PC-9 (cell line): ENCODE measurements around the gene CADM2. TPM values are rescaled to one million over a fixed set of nuclear protein-coding genes. Genes with fewer than 3 reads are reported as not detected.
"Not testable (repeated sequence)": the region's sequence is repeated elsewhere in the genome, so short reads cannot be mapped to it uniquely, and the experiment has no call there.

Experiments used
- BruUV-seq: library from RNA; stranded (reverse); fragments of 400-500 nt; replicated peaks from 2 replicates; lab custom pipeline; 2021; lab: Mats Ljungman, UMichigan
- CTCF ChIA-PET: fragments of 300-600 bp; sonication (Branson Sonifier 250); formaldehyde crosslinking; loops from one replicate; lab custom pipeline; 2022; ENCODE audit warnings: antibody characterized with exemption; lab: Charles Lee
- POLR2A ChIA-PET: fragments of 300-600 bp; sonication (Branson Sonifier 250); formaldehyde crosslinking; loops from one replicate; lab custom pipeline; 2022; ENCODE audit warnings: antibody characterized with exemption; ENCODE audit not compliant: unreplicated experiment; lab: Charles Lee
- DNase-seq, 2 experiments: peaks; one replicate each; pipeline versions ENCODE4 v3.0.0 to v3.0.0-alpha.2; 2015 to 2022; ENCODE audit warnings: mixed read lengths in 1 of 2
- H2AFZ ChIP-seq: fragments of 200-600 bp; sonication (generic); 2 replicates; pipeline ENCODE4 v1.8.1; 2017; ENCODE audit warnings: antibody characterized with exemption
- H3F3A ChIP-seq: fragments of 200-600 bp; sonication (generic); 2 replicates; pipeline ENCODE4 v1.8.1; 2017; ENCODE audit warnings: antibody characterized with exemption, mild to moderate bottlenecking, low read depth; ENCODE audit not compliant: insufficient read depth
- H3K27ac ChIP-seq: fragments of 200-600 bp; sonication (generic); 2 replicates; pipeline ENCODE4 v1.6.1; 2016; ENCODE audit warnings: mixed run types
- H3K27me3 ChIP-seq: fragments of 200-600 bp; sonication (generic); 2 replicates; pipeline ENCODE4 v1.6.1; 2016; ENCODE audit warnings: low read depth, mixed run types; ENCODE audit not compliant: insufficient read depth
- H3K36me3 ChIP-seq: fragments of 200-600 bp; sonication (generic); 2 replicates; pipeline ENCODE4 v1.6.1; 2016; ENCODE audit warnings: low read depth, mixed run types
- H3K4me1 ChIP-seq: fragments of 200-600 bp; sonication (generic); replicated peaks from 2 replicates; pipeline ENCODE4 v1.6.1; 2016; ENCODE audit warnings: mixed run types; ENCODE audit not compliant: insufficient read depth
- H3K4me2 ChIP-seq: fragments of 200-600 bp; sonication (generic); 2 replicates; pipeline ENCODE4 v1.6.1; 2017; ENCODE audit warnings: mixed run types
- H3K4me3 ChIP-seq: fragments of 200-600 bp; sonication (generic); 2 replicates; pipeline ENCODE4 v1.6.1; 2016; ENCODE audit warnings: mixed run types
- H3K79me2 ChIP-seq: fragments of 200-600 bp; sonication (generic); 2 replicates; pipeline ENCODE4 v1.6.1; 2017; ENCODE audit warnings: low read depth, mixed run types
- H3K9me2 ChIP-seq: fragments of 200-600 bp; sonication (generic); 2 replicates; pipeline ENCODE4 v1.8.1; 2017; ENCODE audit warnings: mild to moderate bottlenecking; ENCODE audit not compliant: insufficient read depth
- H3K9me3 ChIP-seq: fragments of 200-600 bp; sonication (generic); 2 replicates; pipeline ENCODE4 v1.8.1; 2016; ENCODE audit warnings: low read depth; ENCODE audit not compliant: insufficient read depth
- H4K20me1 ChIP-seq: fragments of 200-600 bp; sonication (generic); 2 replicates; pipeline ENCODE4 v1.8.1; 2017; ENCODE audit not compliant: insufficient read depth
- EZH2 ChIP-seq: fragments of 200-600 bp; sonication (generic); IDR thresholded peaks from 2 replicates; pipeline ENCODE4 v1.8.0; 2017; ENCODE audit warnings: antibody characterized with exemption, low read depth
- intact Hi-C: fragments of 100-400 bp; cut with micrococcal nuclease; formaldehyde crosslinking; loops from one replicate; pipeline ENCODE4 v1.10.0; 2022; ENCODE audit not compliant: unreplicated experiment
- total RNA-seq: library from RNA; stranded (reverse); gene quantifications from 2 replicates; pipeline ENCODE4 v1.2.3, GENCODE V29; 2021
- TF ChIP-seq, protein P1 (sequence below): fragments of 200-600 bp; sonication (generic); conservative IDR thresholded peaks from 2 replicates; pipeline ENCODE4 v1.6.1; 2017; ENCODE audit warnings: mixed run types, antibody characterized with exemption, mild to moderate bottlenecking, moderate library complexity

The CADM2 gene
- total RNA-seq, 1 experiment from 2014 or later: 0.59 TPM

DNA sequence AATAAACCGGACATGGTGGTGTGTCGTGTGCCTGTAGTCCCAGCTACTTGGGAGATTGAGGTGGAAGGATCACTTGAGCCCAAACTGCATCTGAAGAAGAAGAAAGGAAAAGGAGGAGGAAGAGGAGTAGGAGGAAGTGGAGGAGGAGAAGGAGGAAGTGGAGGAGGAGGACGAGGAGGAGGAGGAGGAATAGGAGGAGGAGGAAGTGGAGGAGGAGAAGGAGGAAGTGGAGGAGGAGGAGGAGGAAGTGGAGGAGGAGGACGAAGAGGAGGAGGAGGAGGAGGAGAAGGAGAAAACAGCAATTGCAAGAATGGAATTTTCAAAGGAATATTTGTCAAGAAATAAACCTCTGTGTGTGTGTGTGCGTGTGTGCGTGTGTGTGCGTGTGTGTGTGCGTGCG, 528.6 kb downstream of the CADM2 start:
- Histone ChIP-seq H3K4me1 (no peaks in the 10 kb centered on the region), H3K27me3 (no peaks in the 10 kb centered on the region), H3K79me2 (no peaks in the 10 kb centered on the region), H3K4me2 (no peak overlapping the region), H3K4me3 (no peak overlapping the region), H3K9me2 (no peaks in the 10 kb centered on the region), H3K27ac (no peak overlapping the region), H3F3A (no peaks in the 10 kb centered on the region), H2AFZ (no peak overlapping the region), H4K20me1 (no peaks in the 10 kb centered on the region), H3K9me3 (no peaks in the 10 kb centered on the region), H3K36me3 (no peaks in the 10 kb centered on the region)
- intact Hi-C loops: no loop called here
- no TSS peak for BruUV-seq
- ChIA-PET CTCF (no interaction called here), POLR2A (no interaction called here)
- no peak for TF ChIP-seq EZH2
- TF ChIP-seq, protein P1, sequence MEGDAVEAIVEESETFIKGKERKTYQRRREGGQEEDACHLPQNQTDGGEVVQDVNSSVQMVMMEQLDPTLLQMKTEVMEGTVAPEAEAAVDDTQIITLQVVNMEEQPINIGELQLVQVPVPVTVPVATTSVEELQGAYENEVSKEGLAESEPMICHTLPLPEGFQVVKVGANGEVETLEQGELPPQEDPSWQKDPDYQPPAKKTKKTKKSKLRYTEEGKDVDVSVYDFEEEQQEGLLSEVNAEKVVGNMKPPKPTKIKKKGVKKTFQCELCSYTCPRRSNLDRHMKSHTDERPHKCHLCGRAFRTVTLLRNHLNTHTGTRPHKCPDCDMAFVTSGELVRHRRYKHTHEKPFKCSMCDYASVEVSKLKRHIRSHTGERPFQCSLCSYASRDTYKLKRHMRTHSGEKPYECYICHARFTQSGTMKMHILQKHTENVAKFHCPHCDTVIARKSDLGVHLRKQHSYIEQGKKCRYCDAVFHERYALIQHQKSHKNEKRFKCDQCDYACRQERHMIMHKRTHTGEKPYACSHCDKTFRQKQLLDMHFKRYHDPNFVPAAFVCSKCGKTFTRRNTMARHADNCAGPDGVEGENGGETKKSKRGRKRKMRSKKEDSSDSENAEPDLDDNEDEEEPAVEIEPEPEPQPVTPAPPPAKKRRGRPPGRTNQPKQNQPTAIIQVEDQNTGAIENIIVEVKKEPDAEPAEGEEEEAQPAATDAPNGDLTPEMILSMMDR: no peak
- no peak for DNase-seq

GRCh38 chr3:85495602-85496001, 536.8 kb downstream of the CADM2 start:
- Histone ChIP-seq H3K27me3 (no peaks in the 10 kb centered on the region), H3K9me2 (no peaks in the 10 kb centered on the region), H3K4me2 (no peak overlapping the region), H2AFZ (no peak overlapping the region), H3K79me2 (no peaks in the 10 kb centered on the region), H4K20me1 (no peaks in the 10 kb centered on the region), H3K4me1 (no peaks in the 10 kb centered on the region), H3F3A (no peaks in the 10 kb centered on the region), H3K27ac (no peak overlapping the region), H3K36me3 (no peaks in the 10 kb centered on the region), H3K4me3 (no peak overlapping the region), H3K9me3 (no peaks in the 10 kb centered on the region)
- ChIA-PET CTCF (no interaction called here), POLR2A (no interaction called here)
- intact Hi-C loops: no loop called here
- no peak for TF ChIP-seq EZH2
- DNase-seq: no peak
- no TSS peak for BruUV-seq

GRCh38 chr3:85498177-85498576, 539.4 kb downstream of the CADM2 start:
- Histone ChIP-seq H3K27me3 (no peaks in the 10 kb centered on the region), H3K36me3 (no peaks in the 10 kb centered on the region), H4K20me1 (no peaks in the 10 kb centered on the region), H3K4me3 (no peak overlapping the region), H2AFZ (no peak overlapping the region), H3K9me2 (no peaks in the 10 kb centered on the region), H3K27ac (no peak overlapping the region), H3K4me2 (no peak overlapping the region), H3K4me1 (no peaks in the 10 kb centered on the region), H3K79me2 (no peaks in the 10 kb centered on the region), H3F3A (no peaks in the 10 kb centered on the region), H3K9me3 (no peaks in the 10 kb centered on the region)
- TF ChIP-seq, protein P1: no peak
- no peak for TF ChIP-seq EZH2
- intact Hi-C loops: no loop called here
- BruUV-seq: no TSS peak
- no peak for DNase-seq
- ChIA-PET POLR2A (no interaction called here), CTCF (no interaction called here)

DNA sequence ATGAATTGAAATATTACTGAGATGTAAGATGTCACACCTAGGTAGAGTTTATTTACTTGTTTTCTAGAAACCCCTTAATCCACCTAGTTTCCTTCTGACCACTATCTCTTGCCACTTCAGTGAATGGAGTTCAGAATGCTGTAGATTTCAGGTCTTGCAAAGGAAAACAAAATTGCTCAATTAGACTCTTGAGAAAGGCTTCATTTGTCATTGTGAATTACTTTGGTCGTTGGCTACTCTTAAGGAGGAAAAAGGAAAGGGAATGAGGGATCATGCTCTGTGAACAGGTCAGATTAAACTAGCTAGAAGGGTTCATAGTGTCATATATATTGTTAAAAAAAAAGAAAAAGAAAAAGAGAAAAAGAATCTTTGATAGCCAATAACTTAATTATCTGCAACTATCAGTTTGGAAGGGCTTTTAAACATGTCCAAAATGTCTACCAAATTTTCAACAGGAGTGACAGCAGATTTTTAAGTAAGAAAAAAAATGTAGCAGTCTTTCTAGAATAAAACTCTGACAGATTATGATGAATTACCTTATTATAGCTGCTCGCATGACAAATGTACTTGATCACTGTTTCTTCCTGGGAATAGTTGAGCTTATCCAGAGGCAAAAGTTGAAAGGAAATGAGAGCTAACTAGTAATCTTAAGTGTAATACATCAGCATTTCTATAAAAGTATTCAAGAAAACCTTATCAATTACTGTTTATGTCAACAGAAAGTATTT, 543.5 kb downstream of the CADM2 start:
- Histone ChIP-seq H3K36me3 (no peaks in the 10 kb centered on the region), H2AFZ (no peak overlapping the region), H3F3A (no peaks in the 10 kb centered on the region), H3K4me3 (no peak overlapping the region), H3K27me3 (no peaks in the 10 kb centered on the region), H3K79me2 (no peaks in the 10 kb centered on the region), H3K4me2 (no peak overlapping the region), H3K9me2 (no peaks in the 10 kb centered on the region), H4K20me1 (no peaks in the 10 kb centered on the region), H3K27ac (no peak overlapping the region), H3K4me1 (no peaks in the 10 kb centered on the region), H3K9me3 (no peaks in the 10 kb centered on the region)
- POLR2A ChIA-PET: no interaction called here
- no peak for DNase-seq
- BruUV-seq: no TSS peak
- intact Hi-C loops: no loop called here
- CTCF ChIA-PET: no interaction called here
- TF ChIP-seq EZH2: no peak
- TF ChIP-seq, protein P1: no peak

DNA sequence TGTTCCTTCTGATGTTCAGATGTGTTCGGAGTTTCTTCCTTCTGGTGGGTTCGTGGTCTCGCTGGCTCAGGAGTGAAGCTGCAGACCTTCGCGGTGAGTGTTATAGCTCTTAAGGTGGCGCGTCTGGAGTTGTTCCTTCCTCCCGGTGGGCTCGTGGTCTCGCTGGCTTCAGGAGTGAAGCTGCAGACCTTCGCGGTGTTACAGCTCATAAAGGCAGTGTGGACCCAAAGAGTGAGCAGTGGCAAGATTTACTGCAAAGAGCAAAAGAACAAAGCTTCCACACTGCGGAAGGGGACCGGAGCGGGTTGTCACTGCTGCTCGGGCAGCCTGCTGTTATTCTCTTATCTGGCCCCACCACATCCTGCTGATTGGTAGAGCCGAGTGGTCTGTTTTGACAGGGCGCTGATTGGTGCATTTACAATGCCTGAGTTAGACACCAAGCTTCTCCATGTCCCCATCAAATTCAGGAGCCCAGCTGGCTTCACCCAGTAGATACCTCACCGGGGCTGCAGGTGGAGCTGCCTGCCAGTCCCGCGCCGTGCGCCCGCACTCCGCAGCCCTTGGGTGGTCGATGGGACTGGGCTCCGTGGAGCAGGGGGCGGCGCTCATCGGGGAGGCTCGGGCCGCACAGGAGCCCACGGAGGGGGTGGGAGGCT, 545.5 kb downstream of the CADM2 start:
- H3K4me1 ChIP-seq, BruUV-seq, POLR2A ChIA-PET, H3K9me2 ChIP-seq, intact Hi-C loops, H3K9me3 ChIP-seq, H3K4me3 ChIP-seq, H3K27ac ChIP-seq, CTCF ChIA-PET, H3K79me2 ChIP-seq, H4K20me1 ChIP-seq, H3K4me2 ChIP-seq, DNase-seq, H3K36me3 ChIP-seq, H3K27me3 ChIP-seq, H2AFZ ChIP-seq, H3F3A ChIP-seq: not testable (repeated sequence)
